Astrocyte of the cerebellum (primary cell): ENCODE data around the gene FCGR2B.
"Not testable (repeated sequence)": the region's sequence is repeated elsewhere in the genome, so short reads cannot be mapped to it uniquely, and the experiment has no call there.

Source experiments
- DNase-seq: peaks from one replicate; pipeline ENCODE4 v3.0.0-alpha.2; 2011; ENCODE audit warnings: low read depth
- H3K4me3 ChIP-seq: 2 replicates; pipeline ENCODE4 v1.5.1; 2011; ENCODE audit warnings: mild to moderate bottlenecking, low read depth, low read length, moderate library complexity
- CTCF ChIP-seq: IDR thresholded peaks from 2 replicates; pipeline ENCODE4 v1.5.1; 2012; ENCODE audit warnings: low read length, low read depth, moderate library complexity, mild to moderate bottlenecking; ENCODE audit errors: missing control alignments
- in situ Hi-C: cut with HindIII; loops from 2 replicates; pipeline ENCODE4 v1.10.0; 2017; ENCODE audit warnings: low sequenced_read_pairs

The FCGR2B gene

GRCh38 chr1:161722406-161722805 is 59.5 kb downstream of the FCGR2B start:
- no peak for TF ChIP-seq CTCF
- no peak overlapping the region for H3K4me3 ChIP-seq
- in situ Hi-C loops = no loop called here
- no peak for DNase-seq

- no peak for DNase-seq
- no peak for TF ChIP-seq CTCF
- no peak overlapping the region for H3K4me3 ChIP-seq
- in situ Hi-C loops = no loop called here
Measured at GRCh38 chr1:161723459-161724141, 60.7 kb downstream of the FCGR2B start.

GRCh38 chr1:161725258-161725907 is 62.4 kb downstream of the FCGR2B start:
- in situ Hi-C loops = loop anchor here (25.0 kb wide), 1 partner anchor 513 kb away; the partner anchor contains the start of genes APOA2, FCER1G and NDUFS2
- H3K4me3 ChIP-seq = peak overlapping the region; percentile 63
- not testable (repeated sequence) for DNase-seq

- no peak for DNase-seq
- TF ChIP-seq CTCF = peak; percentile 41
- in situ Hi-C loops = loop anchor here (25.0 kb wide), 1 partner anchor 514 kb away; the partner anchor contains the start of genes APOA2, FCER1G and NDUFS2
- H3K4me3 ChIP-seq = peak overlapping the region; percentile 63
Measured at GRCh38 chr1:161725908-161726472, 63.0 kb downstream of the FCGR2B start.

- in situ Hi-C loops = loop anchor here (25.0 kb wide), 1 partner anchor 514 kb away; the partner anchor contains the start of genes APOA2, FCER1G and NDUFS2
- no peak for TF ChIP-seq CTCF
- peak overlapping the region; percentile 63 for H3K4me3 ChIP-seq
- DNase-seq = no peak
Measured at GRCh38 chr1:161726473-161727255, 63.7 kb downstream of the FCGR2B start.

- in situ Hi-C loops = loop anchor here (25.0 kb wide), 1 partner anchor 515 kb away; the partner anchor contains the start of genes APOA2, FCER1G and NDUFS2
- TF ChIP-seq CTCF = no peak
- DNase-seq = peak; percentile 85
- peak overlapping the region; percentile 63 for H3K4me3 ChIP-seq
Measured at GRCh38 chr1:161727256-161727924, 64.4 kb downstream of the FCGR2B start.
